Liver (tissue), 9 donors: Measurements from ENCODE around the gene FMN1. TPM values are rescaled to one million over a fixed set of nuclear protein-coding genes. Genes with fewer than 3 reads are reported as not detected.

Experiments
- DNase-seq: peaks from one replicate; pipeline ENCODE4 v3.0.0-alpha.2; 2017; ENCODE audit warnings: low spot score
- H3K27ac ChIP-seq, 2 donors: one replicate each; pipeline ENCODE4 v1.7.0; 2013; ENCODE audit warnings: inconsistent platforms in 2 of 2, low read length in 2 of 2, control low read depth in 1 of 2, low read depth in 1 of 2, mild to moderate bottlenecking in 1 of 2
- H3K27me3 ChIP-seq, 4 donors: one replicate each; pipeline versions ENCODE4 v1.6.1 to v1.7.0; 2013; ENCODE audit warnings: low read length in 3 of 4, inconsistent platforms in 1 of 4, mild to moderate bottlenecking in 1 of 4, moderate library complexity in 1 of 4; ENCODE audit not compliant: control insufficient read depth in 4 of 4, insufficient read depth in 4 of 4
- H3K36me3 ChIP-seq, 4 donors: one replicate each; pipeline versions ENCODE4 v1.6.1 to v1.7.0; 2013; ENCODE audit warnings: low read length in 3 of 4, mild to moderate bottlenecking in 3 of 4, low read depth in 1 of 4, moderate library complexity in 1 of 4; ENCODE audit not compliant: control insufficient read depth in 4 of 4, insufficient read depth in 3 of 4
- H3K4me1 ChIP-seq, 4 donors: one replicate each; pipeline versions ENCODE4 v1.6.1 to v1.7.0; 2013; ENCODE audit warnings: low read length in 3 of 4, mild to moderate bottlenecking in 3 of 4, moderate library complexity in 1 of 4; ENCODE audit not compliant: control insufficient read depth in 4 of 4, insufficient read depth in 4 of 4
- H3K4me3 ChIP-seq, 3 donors: one replicate each; pipeline versions ENCODE4 v1.6.1 to v1.7.0; 2013; ENCODE audit warnings: low read length in 3 of 3, control low read depth in 1 of 3, low read depth in 1 of 3, mild to moderate bottlenecking in 1 of 3
- H3K9ac ChIP-seq, 2 donors: one replicate each; pipeline ENCODE4 v1.7.0; 2013; ENCODE audit warnings: low read length in 2 of 2, mild to moderate bottlenecking in 2 of 2, moderate library complexity in 2 of 2, control low read depth in 1 of 2, low read depth in 1 of 2
- H3K9me3 ChIP-seq, 4 donors: one replicate each; pipeline versions ENCODE4 v1.6.1 to v1.7.0; 2013; ENCODE audit warnings: low read length in 3 of 4; ENCODE audit not compliant: control insufficient read depth in 4 of 4
- ATF3 ChIP-seq: IDR thresholded peaks from 2 replicates; pipeline ENCODE4 v1.6.1; 2016; ENCODE audit warnings: antibody characterized with exemption
- CTCF ChIP-seq: fragments of 150-350 bp; IDR thresholded peaks from 2 replicates; pipeline ENCODE4 v1.5.1; 2017; ENCODE audit warnings: improper control_type of control experiment, low read depth, low read length; ENCODE audit not compliant: missing input control
- FOXA1 ChIP-seq: IDR thresholded peaks from 2 replicates; pipeline ENCODE4 v1.6.1; 2016; ENCODE audit warnings: antibody characterized with exemption
- FOXA2 ChIP-seq: IDR thresholded peaks from 2 replicates; pipeline ENCODE4 v1.6.1; 2016; ENCODE audit warnings: antibody characterized with exemption
- HNF4A ChIP-seq, 2 donors: conservative IDR thresholded peaks; 2 replicates each; pipeline ENCODE4 v1.6.1; 2016; ENCODE audit warnings: antibody characterized with exemption in 2 of 2, mild to moderate bottlenecking in 2 of 2
- JUND ChIP-seq, 2 donors: IDR thresholded peaks; 2 replicates each; pipeline ENCODE4 v1.6.1; 2016; ENCODE audit warnings: antibody characterized with exemption in 2 of 2
- MAX ChIP-seq: IDR thresholded peaks from 2 replicates; pipeline ENCODE4 v1.6.1; 2016; ENCODE audit warnings: antibody characterized with exemption
- NR2F2 ChIP-seq: IDR thresholded peaks from 2 replicates; pipeline ENCODE4 v1.6.1; 2016; ENCODE audit warnings: antibody characterized with exemption
- RAD21 ChIP-seq, 2 donors: IDR thresholded peaks; 2 replicates each; pipeline ENCODE4 v1.6.1; 2016; ENCODE audit warnings: antibody characterized with exemption in 2 of 2, mild to moderate bottlenecking in 2 of 2
- RXRA ChIP-seq, 2 donors: IDR thresholded peaks; 2 replicates each; pipeline ENCODE4 v1.6.1; 2017 to 2018; ENCODE audit warnings: antibody characterized with exemption in 2 of 2, mild to moderate bottlenecking in 1 of 2
- TAF1 ChIP-seq: conservative IDR thresholded peaks from 2 replicates; pipeline ENCODE4 v1.6.1; 2016; ENCODE audit warnings: antibody characterized with exemption, mild to moderate bottlenecking
- YY1 ChIP-seq: IDR thresholded peaks from 2 replicates; pipeline ENCODE4 v1.6.1; 2016; ENCODE audit warnings: antibody characterized with exemption, mild to moderate bottlenecking
- ZBTB33 ChIP-seq: IDR thresholded peaks from 2 replicates; pipeline ENCODE4 v1.6.1; 2016; ENCODE audit warnings: antibody characterized with exemption
- WGBS: extraction: QIAGEN DNeasy Blood & Tissue Kit; methylation state at CpG from one replicate; pipeline ENCODE4 v1.1.7; 2013; 5-methylcytosine and 5-hydroxymethylcytosine counted together
- polyA plus RNA-seq, 2 donors: library from polyadenylated mRNA; stranded (reverse) in 1 of 2; unstranded in 1 of 2; fragments of 200-250 nt in 1 of 2; fragments of >200 nt in 1 of 2; fragmentation: Nextera tagmentation in 1 of 2; extraction: Ambion mirVana in 1 of 2; gene quantifications; one replicate each; pipeline versions ENCODE4 v1.2.1 to v1.2.3, GENCODE V29; 2013 to 2015
- total RNA-seq, 2 donors: library from RNA; depleted of rRNA; stranded (reverse); fragments of >200 nt; gene quantifications; one replicate each; pipeline ENCODE4 v1.2.3, GENCODE V29; 2014
- donor health status: healthy.
- donor health status: healthy.
- donor health status: healthy.
- donor health status: healthy.
- donor health status: healthy.

The FMN1 gene
- total and polyA plus RNA-seq, 4 donors: 0.21 to 5.4 (median 0.53) TPM

GRCh38 chr15:33142708-33143107 is 51.8 kb downstream of the FMN1 start (continued):
- TF ChIP-seq CTCF (no peak), FOXA2 (no peak), RXRA (IDR thresholded peaks at IDR 0.05) (peak in 1 of 2 donors; percentile 48), YY1 (no peak), MAX (no peak), NR2F2 (no peak)

GRCh38 chr15:33138000-33138399 is 56.5 kb downstream of the FMN1 start:
- no peak for TF ChIP-seq ATF3
- no peak for TF ChIP-seq RAD21 (IDR thresholded peaks at IDR 0.05)
- no peak for TF ChIP-seq TAF1
- no peak for TF ChIP-seq FOXA1
- TF ChIP-seq HNF4A (conservative IDR thresholded peaks at IDR 0.05): no peak
- TF ChIP-seq MAX: no peak
- TF ChIP-seq JUND (IDR thresholded peaks at IDR 0.05): no peak
- TF ChIP-seq FOXA2: no peak
- H3K36me3 ChIP-seq: no peaks in the 10 kb centered on the region
- H3K9me3 ChIP-seq: no peaks in the 10 kb centered on the region
- H3K9ac ChIP-seq: no peak overlapping the region
- no peak overlapping the region for H3K4me3 ChIP-seq
- no peaks in the 10 kb centered on the region for H3K27me3 ChIP-seq
- no peaks in the 10 kb centered on the region for H3K4me1 ChIP-seq
- no peak overlapping the region for H3K27ac ChIP-seq
- no peak for DNase-seq
- 69% methylated on average over 3 of the region's 3 CpGs for WGBS

- no peaks in the 10 kb centered on the region for H3K9me3 ChIP-seq
- no peak overlapping the region for H3K9ac ChIP-seq
- no peak for TF ChIP-seq CTCF
- TF ChIP-seq ZBTB33: no peak
- no peak for TF ChIP-seq YY1
- H3K27ac ChIP-seq: no peak overlapping the region
- H3K4me1 ChIP-seq: no peaks in the 10 kb centered on the region
- no peak overlapping the region for H3K4me3 ChIP-seq
- H3K27me3 ChIP-seq: no peaks in the 10 kb centered on the region
- H3K36me3 ChIP-seq: no peaks in the 10 kb centered on the region
- DNase-seq: no peak
Measured at GRCh38 chr15:33137101-33137500, 57.4 kb downstream of the FMN1 start.
